Ishikawa (cell line): ENCODE measurements around the gene PIEZO2.

Source experiments
- NFIC ChIP-seq: IDR thresholded peaks from 2 replicates; pipeline ENCODE4 v1.6.1; 2012
- TAF1 ChIP-seq: IDR thresholded peaks from 2 replicates; pipeline ENCODE4 v1.6.1; 2012; ENCODE audit warnings: low read depth, mild to moderate bottlenecking
- TEAD4 ChIP-seq: IDR thresholded peaks from 2 replicates; pipeline ENCODE4 v1.6.1; 2012
- USF1 ChIP-seq: IDR thresholded peaks from 2 replicates; pipeline ENCODE4 v1.6.1; 2012
- YY1 ChIP-seq: IDR thresholded peaks from 2 replicates; pipeline ENCODE4 v1.6.1; 2012; ENCODE audit warnings: low read depth

- no peak for TF ChIP-seq TEAD4
- no peak for TF ChIP-seq NFIC
- TF ChIP-seq USF1: no peak
- TF ChIP-seq TAF1: no peak
- TF ChIP-seq YY1: no peak
Observed at GRCh38 chr18:11019295-11020105, 129.9 kb downstream of the PIEZO2 start.
